ENCODE results near the gene ANKRD60.

DNA sequence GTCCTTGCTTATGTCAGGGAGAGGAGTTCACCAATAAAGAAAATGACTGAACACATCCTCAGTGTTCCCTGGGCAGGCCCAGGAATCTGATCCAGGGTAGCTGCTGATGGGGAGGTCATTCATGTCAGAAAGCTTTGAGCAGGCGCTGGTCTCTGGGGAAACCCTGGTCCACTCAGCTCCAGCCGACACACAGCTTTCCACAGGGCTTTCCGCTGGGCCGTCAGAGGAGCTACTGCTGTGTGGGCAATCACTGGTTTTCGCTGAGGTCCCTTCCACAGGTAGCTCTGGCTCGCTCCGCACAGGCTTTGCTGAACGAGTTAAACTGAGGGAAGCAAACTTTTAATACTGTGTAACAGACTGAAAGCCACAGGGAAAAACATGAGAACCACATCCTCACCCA, 17.5 kb upstream of the ANKRD60 start:
- TF ChIP-seq, protein P1, sequence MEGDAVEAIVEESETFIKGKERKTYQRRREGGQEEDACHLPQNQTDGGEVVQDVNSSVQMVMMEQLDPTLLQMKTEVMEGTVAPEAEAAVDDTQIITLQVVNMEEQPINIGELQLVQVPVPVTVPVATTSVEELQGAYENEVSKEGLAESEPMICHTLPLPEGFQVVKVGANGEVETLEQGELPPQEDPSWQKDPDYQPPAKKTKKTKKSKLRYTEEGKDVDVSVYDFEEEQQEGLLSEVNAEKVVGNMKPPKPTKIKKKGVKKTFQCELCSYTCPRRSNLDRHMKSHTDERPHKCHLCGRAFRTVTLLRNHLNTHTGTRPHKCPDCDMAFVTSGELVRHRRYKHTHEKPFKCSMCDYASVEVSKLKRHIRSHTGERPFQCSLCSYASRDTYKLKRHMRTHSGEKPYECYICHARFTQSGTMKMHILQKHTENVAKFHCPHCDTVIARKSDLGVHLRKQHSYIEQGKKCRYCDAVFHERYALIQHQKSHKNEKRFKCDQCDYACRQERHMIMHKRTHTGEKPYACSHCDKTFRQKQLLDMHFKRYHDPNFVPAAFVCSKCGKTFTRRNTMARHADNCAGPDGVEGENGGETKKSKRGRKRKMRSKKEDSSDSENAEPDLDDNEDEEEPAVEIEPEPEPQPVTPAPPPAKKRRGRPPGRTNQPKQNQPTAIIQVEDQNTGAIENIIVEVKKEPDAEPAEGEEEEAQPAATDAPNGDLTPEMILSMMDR (conservative IDR thresholded peaks at IDR 0.05), result no peak
- no peak for TF ChIP-seq ZFX (IDR thresholded peaks at IDR 0.05)

Measured in C4-2B (cell line).